ENCODE data around the gene CASR.

Gene CASR

DNA sequence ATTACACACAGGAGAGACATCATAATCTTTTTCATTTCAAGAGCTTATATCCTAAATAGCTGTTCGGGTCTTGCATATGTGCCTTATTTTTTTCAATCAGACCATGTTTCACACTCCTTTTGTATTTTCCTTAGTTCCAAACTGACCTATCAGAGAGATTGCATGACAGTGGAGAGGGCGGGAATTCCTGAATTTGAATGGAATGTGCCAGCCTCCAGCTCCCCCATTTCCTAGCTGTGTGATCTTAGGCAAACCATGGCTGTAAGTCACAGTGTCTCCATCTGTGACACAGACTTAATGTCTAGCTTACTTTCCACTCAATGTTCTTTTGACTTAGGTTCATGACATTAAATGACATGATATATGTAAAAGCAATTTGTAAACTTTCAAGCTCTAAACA lies 79.6 kb downstream of the CASR start:
- Mint-ChIP-seq H3K27ac (no peak overlapping the region), H3K4me1 (no peaks in the 10 kb centered on the region), H3K4me3 (no peak overlapping the region), H3K27me3 (peaks cover 18% of the 10 kb centered on the region), H3K9me3 (no peaks in the 10 kb centered on the region), H3K36me3 (no peaks in the 10 kb centered on the region)

DNA sequence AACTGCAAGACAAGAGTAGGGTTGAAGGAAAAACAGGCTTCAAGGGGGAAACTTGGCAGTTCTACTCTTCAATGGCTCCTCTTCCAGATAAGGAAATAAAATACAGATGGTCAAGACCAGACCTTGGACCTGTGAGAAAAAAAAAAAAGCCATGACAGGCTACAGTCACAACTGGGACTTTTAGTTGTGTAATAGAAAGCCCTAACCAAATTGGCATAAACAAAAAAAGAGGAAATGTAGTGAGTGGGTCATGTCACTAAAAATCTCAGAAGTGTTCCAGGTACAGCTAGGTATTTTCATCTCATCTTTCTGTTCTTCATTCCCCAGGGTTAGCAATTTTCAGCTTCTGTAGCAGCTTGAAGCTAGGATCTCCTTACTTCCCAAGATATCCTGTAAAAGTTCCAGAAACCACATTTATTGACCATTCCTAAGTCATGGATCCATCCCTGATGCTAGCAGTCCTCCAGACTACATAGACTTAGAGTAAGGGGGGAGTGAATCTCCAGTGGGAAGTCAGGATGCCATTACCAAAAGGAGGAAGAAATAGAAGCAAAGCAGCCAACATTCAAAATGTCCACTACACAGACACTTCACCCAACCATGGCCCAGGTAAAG lies 80.6 kb downstream of the CASR start:
- peaks cover 18% of the 10 kb centered on the region for H3K27me3 Mint-ChIP-seq
- no peaks in the 10 kb centered on the region for H3K36me3 Mint-ChIP-seq
- no peak overlapping the region for H3K27ac Mint-ChIP-seq
- H3K4me3 Mint-ChIP-seq, result no peak overlapping the region
- H3K9me3 Mint-ChIP-seq, result no peaks in the 10 kb centered on the region
- H3K4me1 Mint-ChIP-seq, result no peaks in the 10 kb centered on the region

DNA sequence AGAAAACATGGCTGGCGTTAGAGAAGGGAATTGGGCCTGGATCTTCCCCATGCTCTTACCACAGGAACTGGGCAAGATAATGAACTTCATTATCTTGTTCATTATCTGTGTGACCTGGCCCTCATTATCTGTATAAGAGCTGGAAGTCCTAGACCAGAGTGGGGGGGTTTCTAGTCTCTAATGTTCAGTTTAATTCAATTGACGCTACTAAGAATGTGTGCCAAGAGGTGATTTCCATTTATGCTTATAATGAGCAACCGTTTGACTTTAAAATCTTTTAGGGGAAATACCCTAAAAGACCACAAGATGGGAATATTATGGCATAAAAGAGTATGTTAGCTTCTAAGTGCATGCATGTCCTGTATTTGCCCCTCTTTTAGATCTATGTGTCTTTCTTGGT lies 82.5 kb downstream of the CASR start:
- Mint-ChIP-seq H3K4me1 (peaks cover 1% of the 10 kb centered on the region), H3K36me3 (no peaks in the 10 kb centered on the region), H3K4me3 (no peak overlapping the region), H3K27ac (no peak overlapping the region), H3K27me3 (peaks cover 14% of the 10 kb centered on the region), H3K9me3 (no peaks in the 10 kb centered on the region)

DNA sequence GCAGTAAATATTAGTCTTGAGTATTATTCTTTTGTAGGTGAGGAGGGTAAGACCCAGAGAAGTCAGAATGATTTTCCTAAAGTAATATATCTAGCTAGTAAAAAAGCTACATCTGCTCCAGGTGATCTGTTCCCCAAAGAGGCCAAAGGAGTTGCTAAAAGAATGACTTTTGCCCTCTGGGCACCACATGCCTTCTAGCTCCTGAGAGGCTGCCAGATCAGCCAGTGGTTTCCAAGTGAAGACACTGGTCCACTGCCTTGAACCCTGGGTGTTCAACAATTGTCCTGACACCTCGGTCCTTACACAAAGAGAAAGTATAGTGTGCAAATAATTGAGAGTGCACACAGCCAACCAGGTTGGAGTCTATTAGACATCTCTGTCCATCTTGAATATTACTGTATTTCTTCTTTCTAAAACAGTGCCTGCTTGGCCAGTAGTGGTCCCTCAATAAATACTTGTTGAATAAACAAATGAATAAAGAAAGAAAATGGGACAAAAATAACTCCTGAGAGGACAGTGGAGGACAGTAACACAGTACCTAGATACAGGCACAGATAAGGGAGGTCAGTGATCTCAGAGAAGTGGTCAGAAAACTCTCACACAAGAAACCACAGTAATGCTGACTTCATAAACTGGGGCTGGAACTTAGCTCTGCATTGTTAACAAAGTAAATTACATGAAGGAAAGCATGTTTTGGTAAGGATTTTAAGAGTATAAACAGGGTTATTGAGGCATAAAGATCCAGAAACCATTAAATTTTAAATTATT lies 85.0 kb downstream of the CASR start:
- H3K4me3 Mint-ChIP-seq, result no peak overlapping the region
- no peaks in the 10 kb centered on the region for H3K9me3 Mint-ChIP-seq
- no peak overlapping the region for H3K27ac Mint-ChIP-seq
- H3K4me1 Mint-ChIP-seq, result peaks cover 26% of the 10 kb centered on the region
- no peaks in the 10 kb centered on the region for H3K27me3 Mint-ChIP-seq
- H3K36me3 Mint-ChIP-seq, result no peaks in the 10 kb centered on the region

DNA sequence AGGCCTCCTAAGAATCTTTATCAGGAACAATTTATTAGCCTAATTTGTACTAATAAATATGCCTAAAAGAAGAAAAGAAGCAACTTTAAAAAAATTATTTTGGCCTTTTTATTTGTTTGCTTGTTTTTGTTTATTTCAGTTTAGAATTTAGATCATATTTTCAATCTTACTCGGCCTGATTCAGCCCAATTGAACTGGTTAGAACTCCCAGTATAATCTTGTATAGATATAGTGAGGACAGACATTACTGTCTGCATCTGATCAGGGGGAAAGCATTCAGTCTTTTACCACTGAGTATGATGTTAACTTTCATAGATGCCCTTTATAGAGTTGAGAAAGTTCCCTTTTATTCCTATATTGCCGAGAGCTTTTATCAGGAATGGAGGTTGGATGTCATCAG lies 85.6 kb downstream of the CASR start:
- H3K27ac Mint-ChIP-seq, result no peak overlapping the region
- H3K36me3 Mint-ChIP-seq, result no peaks in the 10 kb centered on the region
- H3K4me3 Mint-ChIP-seq, result no peak overlapping the region
- H3K9me3 Mint-ChIP-seq, result no peaks in the 10 kb centered on the region
- peaks cover 31% of the 10 kb centered on the region for H3K4me1 Mint-ChIP-seq
- H3K27me3 Mint-ChIP-seq, result no peaks in the 10 kb centered on the region

DNA sequence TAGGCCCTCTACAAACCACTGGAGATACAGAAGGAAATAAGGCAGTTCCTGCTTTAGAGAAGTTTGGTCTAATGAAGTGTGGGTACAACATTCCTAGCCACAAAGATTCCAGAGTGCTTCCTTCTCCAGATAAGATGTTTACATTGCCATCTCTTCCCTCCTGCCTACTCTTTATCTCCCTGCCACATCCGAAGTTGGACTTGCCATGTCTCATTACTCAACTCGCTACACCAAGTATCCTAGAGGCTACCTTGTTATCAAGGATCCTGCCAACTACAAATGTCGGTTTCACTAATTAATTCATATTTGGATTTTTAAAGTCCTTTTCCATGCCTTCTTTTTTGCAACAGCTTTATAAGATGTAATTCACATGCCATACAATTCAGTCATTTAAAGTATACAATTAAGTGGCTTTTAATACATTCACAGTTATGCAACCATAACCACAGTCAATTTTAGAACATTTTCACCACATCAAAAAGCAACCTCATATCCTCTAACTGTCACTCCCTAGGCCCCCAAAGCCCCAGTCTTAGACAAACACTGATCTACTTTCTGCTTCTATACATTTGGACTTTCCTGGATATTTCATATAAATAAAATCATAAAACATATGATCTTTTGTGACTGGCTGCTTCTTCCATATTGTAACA lies 87.9 kb downstream of the CASR start:
- Mint-ChIP-seq H3K9me3 (no peaks in the 10 kb centered on the region), H3K27ac (no peak overlapping the region), H3K36me3 (no peaks in the 10 kb centered on the region), H3K27me3 (no peaks in the 10 kb centered on the region), H3K4me1 (peaks cover 31% of the 10 kb centered on the region), H3K4me3 (peak overlapping the region; percentile 0)

DNA sequence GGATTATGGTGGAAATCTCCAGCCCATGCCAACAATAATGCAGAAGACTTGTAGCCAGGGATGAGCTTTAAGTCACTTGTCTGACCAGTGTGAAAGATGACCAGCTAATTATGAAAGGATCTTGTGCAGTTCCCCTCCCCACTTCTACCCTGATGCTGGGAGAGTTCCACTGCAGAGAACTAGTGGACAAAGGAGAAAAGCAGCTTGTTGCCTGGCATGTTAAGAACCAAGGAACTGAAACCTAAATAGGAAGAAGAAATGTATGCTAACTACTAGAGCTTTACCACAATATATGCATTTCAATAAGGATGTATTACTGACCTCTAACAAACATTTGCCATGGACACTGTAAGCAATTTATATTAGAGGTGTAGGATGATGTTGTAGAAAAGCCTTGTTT lies 89.4 kb downstream of the CASR start:
- H3K27me3 Mint-ChIP-seq, result peaks cover 1% of the 10 kb centered on the region
- H3K27ac Mint-ChIP-seq, result no peak overlapping the region
- no peaks in the 10 kb centered on the region for H3K9me3 Mint-ChIP-seq
- no peak overlapping the region for H3K4me3 Mint-ChIP-seq
- H3K4me1 Mint-ChIP-seq, result peaks cover 31% of the 10 kb centered on the region
- H3K36me3 Mint-ChIP-seq, result no peaks in the 10 kb centered on the region

DNA sequence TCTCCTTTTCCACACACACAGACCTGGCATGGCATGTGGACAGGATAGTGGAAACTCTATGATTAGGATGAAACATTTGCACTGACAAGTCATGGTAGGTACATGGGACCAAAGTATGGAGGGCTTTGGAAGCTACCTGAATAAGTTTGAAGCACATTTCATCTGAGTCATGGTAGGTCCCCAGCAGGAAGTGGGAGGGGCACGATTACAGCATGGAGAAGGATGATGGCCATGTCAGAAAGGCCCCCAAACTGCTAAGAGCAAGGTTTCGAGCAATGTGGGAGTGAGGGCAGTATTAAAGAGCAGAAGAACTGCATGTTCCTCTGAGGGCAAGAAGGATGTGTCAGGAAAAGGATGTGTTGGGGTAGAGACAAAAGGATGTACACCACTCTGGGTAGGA lies 90.0 kb downstream of the CASR start:
- no peaks in the 10 kb centered on the region for H3K9me3 Mint-ChIP-seq
- H3K27me3 Mint-ChIP-seq, result peaks cover 1% of the 10 kb centered on the region
- H3K36me3 Mint-ChIP-seq, result no peaks in the 10 kb centered on the region
- H3K27ac Mint-ChIP-seq, result no peak overlapping the region
- H3K4me3 Mint-ChIP-seq, result no peak overlapping the region
- H3K4me1 Mint-ChIP-seq, result peaks cover 31% of the 10 kb centered on the region

DNA sequence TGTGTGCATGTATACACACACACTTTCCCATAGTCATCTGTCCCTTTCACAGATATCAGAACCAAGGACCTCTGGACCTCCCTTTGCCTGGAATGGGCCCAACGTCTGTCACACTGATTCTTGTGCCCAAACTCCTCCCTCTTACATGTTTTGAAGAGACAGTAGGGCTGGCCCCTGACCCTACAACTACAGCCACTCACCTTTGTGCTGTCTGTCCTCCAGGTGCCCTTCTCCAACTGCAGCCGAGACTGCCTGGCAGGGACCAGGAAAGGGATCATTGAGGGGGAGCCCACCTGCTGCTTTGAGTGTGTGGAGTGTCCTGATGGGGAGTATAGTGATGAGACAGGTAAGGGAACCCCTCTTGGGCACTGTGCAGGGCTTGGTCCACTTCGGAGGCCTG lies 98.4 kb downstream of the CASR start:
- Mint-ChIP-seq H3K4me1 (no peaks in the 10 kb centered on the region), H3K9me3 (no peaks in the 10 kb centered on the region), H3K27ac (no peak overlapping the region), H3K4me3 (no peak overlapping the region), H3K36me3 (no peaks in the 10 kb centered on the region), H3K27me3 (peaks cover 3% of the 10 kb centered on the region)

DNA sequence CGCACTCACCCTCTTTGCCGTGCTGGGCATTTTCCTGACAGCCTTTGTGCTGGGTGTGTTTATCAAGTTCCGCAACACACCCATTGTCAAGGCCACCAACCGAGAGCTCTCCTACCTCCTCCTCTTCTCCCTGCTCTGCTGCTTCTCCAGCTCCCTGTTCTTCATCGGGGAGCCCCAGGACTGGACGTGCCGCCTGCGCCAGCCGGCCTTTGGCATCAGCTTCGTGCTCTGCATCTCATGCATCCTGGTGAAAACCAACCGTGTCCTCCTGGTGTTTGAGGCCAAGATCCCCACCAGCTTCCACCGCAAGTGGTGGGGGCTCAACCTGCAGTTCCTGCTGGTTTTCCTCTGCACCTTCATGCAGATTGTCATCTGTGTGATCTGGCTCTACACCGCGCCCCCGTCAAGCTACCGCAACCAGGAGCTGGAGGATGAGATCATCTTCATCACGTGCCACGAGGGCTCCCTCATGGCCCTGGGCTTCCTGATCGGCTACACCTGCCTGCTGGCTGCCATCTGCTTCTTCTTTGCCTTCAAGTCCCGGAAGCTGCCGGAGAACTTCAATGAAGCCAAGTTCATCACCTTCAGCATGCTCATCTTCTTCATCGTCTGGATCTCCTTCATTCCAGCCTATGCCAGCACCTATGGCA lies 100.5 kb downstream of the CASR start:
- H3K9me3 Mint-ChIP-seq, result no peaks in the 10 kb centered on the region
- peaks cover 1% of the 10 kb centered on the region for H3K27me3 Mint-ChIP-seq
- H3K36me3 Mint-ChIP-seq, result no peaks in the 10 kb centered on the region
- H3K4me1 Mint-ChIP-seq, result no peaks in the 10 kb centered on the region
- no peak overlapping the region for H3K27ac Mint-ChIP-seq
- H3K4me3 Mint-ChIP-seq, result no peak overlapping the region

DNA sequence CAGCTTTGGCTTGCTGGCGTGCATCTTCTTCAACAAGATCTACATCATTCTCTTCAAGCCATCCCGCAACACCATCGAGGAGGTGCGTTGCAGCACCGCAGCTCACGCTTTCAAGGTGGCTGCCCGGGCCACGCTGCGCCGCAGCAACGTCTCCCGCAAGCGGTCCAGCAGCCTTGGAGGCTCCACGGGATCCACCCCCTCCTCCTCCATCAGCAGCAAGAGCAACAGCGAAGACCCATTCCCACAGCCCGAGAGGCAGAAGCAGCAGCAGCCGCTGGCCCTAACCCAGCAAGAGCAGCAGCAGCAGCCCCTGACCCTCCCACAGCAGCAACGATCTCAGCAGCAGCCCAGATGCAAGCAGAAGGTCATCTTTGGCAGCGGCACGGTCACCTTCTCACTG lies 101.0 kb downstream of the CASR start:
- Mint-ChIP-seq H3K4me3 (no peak overlapping the region), H3K27me3 (peaks cover 1% of the 10 kb centered on the region), H3K9me3 (no peaks in the 10 kb centered on the region), H3K36me3 (no peaks in the 10 kb centered on the region), H3K4me1 (no peaks in the 10 kb centered on the region), H3K27ac (no peak overlapping the region)

DNA sequence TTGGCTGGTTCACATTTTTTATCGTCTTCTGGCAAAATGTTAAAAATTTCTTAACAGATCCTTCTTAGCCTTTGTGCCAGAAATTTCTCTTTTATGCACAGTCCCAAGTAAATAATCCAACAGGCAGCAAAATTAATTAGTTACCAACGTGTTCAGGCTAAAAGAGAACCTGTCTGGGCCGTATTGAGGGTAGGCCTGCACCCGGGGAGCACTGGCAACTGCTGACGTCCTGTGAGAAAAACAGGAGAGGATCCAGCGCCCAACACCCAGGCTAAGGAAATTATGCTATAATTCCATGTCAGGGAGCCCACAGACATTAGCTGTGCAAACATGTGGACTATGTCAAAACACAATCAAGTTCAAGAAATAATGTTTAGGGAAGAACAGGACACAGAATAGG lies 110.9 kb downstream of the CASR start:
- H3K27ac Mint-ChIP-seq, result no peak overlapping the region
- no peak overlapping the region for H3K4me3 Mint-ChIP-seq
- no peaks in the 10 kb centered on the region for H3K36me3 Mint-ChIP-seq
- H3K27me3 Mint-ChIP-seq, result no peaks in the 10 kb centered on the region
- no peaks in the 10 kb centered on the region for H3K9me3 Mint-ChIP-seq
- H3K4me1 Mint-ChIP-seq, result peaks cover 12% of the 10 kb centered on the region

DNA sequence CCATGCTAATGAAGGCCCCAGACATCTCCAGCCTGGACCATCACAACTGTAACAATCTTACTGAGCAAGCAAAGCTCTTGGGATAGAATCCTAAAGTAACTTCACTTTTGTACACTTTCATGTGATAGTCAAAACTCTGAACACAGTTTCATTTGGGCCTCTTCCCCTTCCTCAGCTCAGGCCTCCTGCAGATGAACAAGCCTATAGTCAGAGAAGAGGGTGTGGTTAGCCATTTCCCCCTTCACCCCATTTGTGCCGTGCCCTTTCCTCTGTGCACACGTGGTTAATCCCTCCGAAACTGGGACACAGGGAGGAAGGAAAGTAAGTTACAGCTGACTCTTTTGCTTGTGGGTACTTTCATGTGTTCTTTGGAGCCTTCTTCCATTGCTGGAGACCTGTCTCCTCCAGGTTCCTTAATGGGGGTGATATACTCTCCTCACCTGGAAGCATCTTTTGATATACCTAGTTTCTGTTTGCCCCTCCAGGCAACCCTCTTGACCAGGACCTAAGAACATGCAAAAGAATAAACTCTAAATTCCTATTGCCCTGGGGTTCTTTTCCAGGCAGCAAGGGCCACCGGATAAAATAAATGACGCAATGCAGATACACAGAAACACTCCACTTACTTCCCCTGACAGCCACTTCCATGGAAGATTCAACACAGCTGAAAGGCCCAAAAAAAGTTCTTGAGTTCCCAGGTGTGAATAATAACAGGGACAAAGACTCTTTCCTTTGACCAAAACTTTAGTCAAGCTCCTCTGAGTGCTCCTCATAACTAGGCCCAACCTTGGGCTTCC lies 112.0 kb downstream of the CASR start:
- Mint-ChIP-seq H3K27ac (no peak overlapping the region), H3K36me3 (no peaks in the 10 kb centered on the region), H3K4me1 (peaks cover 14% of the 10 kb centered on the region), H3K27me3 (no peaks in the 10 kb centered on the region), H3K4me3 (no peak overlapping the region), H3K9me3 (no peaks in the 10 kb centered on the region)

DNA sequence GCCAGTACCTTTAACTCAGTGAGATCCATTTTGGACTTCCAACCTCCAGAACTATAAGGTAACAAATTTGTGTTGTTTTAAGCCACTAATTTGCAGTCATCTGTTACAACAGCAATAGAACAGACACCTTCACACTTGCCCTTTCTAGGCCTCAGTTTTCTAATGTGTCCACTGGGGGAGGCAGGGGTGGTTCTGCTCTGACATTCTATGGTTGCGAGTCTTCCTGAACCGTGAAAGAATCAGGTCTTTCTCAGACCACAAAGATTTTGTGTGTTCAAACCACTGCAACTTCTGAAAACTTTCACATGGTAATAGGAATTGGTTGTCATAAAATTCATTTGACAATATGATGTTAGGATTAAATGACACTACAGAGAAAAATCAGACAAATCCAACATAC lies 114.8 kb downstream of the CASR start:
- no peak overlapping the region for H3K27ac Mint-ChIP-seq
- no peaks in the 10 kb centered on the region for H3K36me3 Mint-ChIP-seq
- peaks cover 14% of the 10 kb centered on the region for H3K4me1 Mint-ChIP-seq
- H3K9me3 Mint-ChIP-seq, result no peaks in the 10 kb centered on the region
- H3K27me3 Mint-ChIP-seq, result no peaks in the 10 kb centered on the region
- H3K4me3 Mint-ChIP-seq, result no peak overlapping the region

DNA sequence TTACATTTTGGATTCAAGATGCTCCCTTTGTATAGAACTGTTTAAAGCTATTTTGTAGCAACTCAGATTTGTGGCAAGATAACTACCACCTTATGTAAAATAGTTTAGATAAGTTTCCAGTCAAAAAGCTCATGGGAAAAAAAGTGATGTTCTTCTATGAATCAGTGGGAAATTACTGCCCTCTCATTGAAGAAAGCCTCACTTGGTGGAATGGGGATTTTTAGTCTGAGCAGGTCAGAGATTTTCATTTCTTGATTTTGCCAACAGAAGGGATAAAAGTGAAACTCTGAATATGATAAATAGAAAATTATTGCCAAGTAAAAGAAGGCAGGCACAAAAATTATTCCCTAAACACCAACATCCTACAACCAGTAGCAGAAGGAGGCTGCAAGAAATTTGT lies 115.7 kb downstream of the CASR start:
- Mint-ChIP-seq H3K27me3 (no peaks in the 10 kb centered on the region), H3K4me1 (peaks cover 14% of the 10 kb centered on the region), H3K4me3 (no peak overlapping the region), H3K9me3 (no peaks in the 10 kb centered on the region), H3K36me3 (no peaks in the 10 kb centered on the region), H3K27ac (no peak overlapping the region)
